GM12878 (cell line): Measurements from ENCODE around the gene ZBTB5. TPM values are rescaled to one million over a fixed set of nuclear protein-coding genes. Genes with fewer than 3 reads are reported as not detected.

Experiments used
- ATF7 ChIP-seq: fragments of 450-650 bp; IDR thresholded peaks from 2 replicates; pipeline ENCODE4 v1.6.1; 2016; ENCODE audit warnings: low read depth, mild to moderate bottlenecking
- BHLHE40 ChIP-seq, 2 experiments: fragments of 450-650 bp in 1 of 2; IDR thresholded peaks; 2 replicates each; pipeline ENCODE4 v1.6.1; 2011 to 2017; ENCODE audit warnings: low read depth in 2 of 2, borderline replicate concordance in 1 of 2, improper control_type of control experiment in 1 of 2, low read length in 1 of 2, mild to moderate bottlenecking in 1 of 2
- CHD2 ChIP-seq: IDR thresholded peaks from 2 replicates; pipeline ENCODE4 v1.6.1; 2011; ENCODE audit warnings: low read depth, low read length, improper control_type of control experiment, borderline replicate concordance
- CHD4 ChIP-seq: fragments of 200-600 bp; sonication (generic); IDR thresholded peaks from 2 replicates; pipeline ENCODE4 v1.6.1; 2016; ENCODE audit warnings: mild to moderate bottlenecking
- CTCF ChIP-seq, 3 experiments: IDR thresholded peaks in 2 of 3; conservative IDR thresholded peaks in 1 of 3; 2 replicates each; pipeline ENCODE4 v1.5.1; 2011; ENCODE audit warnings: low read depth in 3 of 3, low read length in 3 of 3, mild to moderate bottlenecking in 3 of 3, control low read depth in 2 of 3, moderate library complexity in 2 of 3, inconsistent platforms in 1 of 3, mixed read lengths in 1 of 3; ENCODE audit not compliant: control insufficient read depth in 2 of 3, insufficient read depth in 1 of 3; ENCODE audit errors: extremely low read depth in 1 of 3
- E4F1 ChIP-seq: fragments of 450-650 bp; IDR thresholded peaks from 2 replicates; pipeline ENCODE4 v1.6.1; 2018; ENCODE audit warnings: borderline replicate concordance, mild to moderate bottlenecking; ENCODE audit not compliant: partially characterized antibody
- EGR1 ChIP-seq, 2 experiments: IDR thresholded peaks; 1 replicate in 1 of 2; 2 replicates in 1 of 2; pipeline ENCODE4 v1.6.1; 2011 to 2012; ENCODE audit warnings: low read depth in 2 of 2, low read length in 2 of 2, borderline replicate concordance in 1 of 2, mild to moderate bottlenecking in 1 of 2, moderate library complexity in 1 of 2
- HCFC1 ChIP-seq: fragments of 150-350 bp; IDR thresholded peaks from 2 replicates; pipeline ENCODE4 v1.6.1; 2014; ENCODE audit warnings: low read length
- NFYB ChIP-seq: IDR thresholded peaks from 2 replicates; pipeline ENCODE4 v1.6.1; 2011; ENCODE audit warnings: low read depth, mild to moderate bottlenecking, low read length, improper control_type of control experiment, moderate library complexity; ENCODE audit not compliant: insufficient read depth
- NRF1 ChIP-seq: conservative IDR thresholded peaks from 2 replicates; pipeline ENCODE4 v1.6.1; 2011; ENCODE audit warnings: mild to moderate bottlenecking, low read depth, low read length, improper control_type of control experiment
- RFX5 ChIP-seq: IDR thresholded peaks from 2 replicates; pipeline ENCODE4 v1.6.1; 2011; ENCODE audit warnings: low read depth, low read length, improper control_type of control experiment
- TBL1XR1 ChIP-seq: IDR thresholded peaks from 2 replicates; pipeline ENCODE4 v1.6.1; 2012; ENCODE audit warnings: low read depth, low read length, improper control_type of control experiment
- TCF7 ChIP-seq: IDR thresholded peaks from 2 replicates; pipeline ENCODE4 v1.6.1; 2014; ENCODE audit warnings: antibody characterized with exemption, borderline replicate concordance
- ZNF217 ChIP-seq: fragments of 450-650 bp; IDR thresholded peaks from 2 replicates; pipeline ENCODE4 v1.6.1; 2017; ENCODE audit warnings: antibody characterized with exemption, mild to moderate bottlenecking
- polyA plus RNA-seq, 11 experiments: library from polyadenylated mRNA; depleted of rRNA in 4 of 11; unstranded in 6 of 11; stranded (reverse) in 5 of 11; fragments of >200 nt; fragmentation: Nextera tagmentation in 4 of 11; fragmentation: Illumina TruSeq in 1 of 11; extraction: Ambion mirVana in 4 of 11; extraction: Trizol in 1 of 11; gene quantifications; 1 replicate in 1 of 11; 2 replicates in 10 of 11; pipeline versions ENCODE4 v1.2.1 to v1.2.3, GENCODE V29; 2011 to 2016; ENCODE audit warnings: inconsistent platforms in 2 of 11, missing spikeins in 2 of 11, low read depth in 1 of 11
- total RNA-seq, 4 experiments: library from RNA; depleted of rRNA in 3 of 4; stranded (reverse); fragments of >200 nt in 3 of 4; fragmentation: Illumina TruSeq in 1 of 4; extraction: Trizol in 1 of 4; gene quantifications; 2 replicates each; pipeline versions ENCODE4 v1.2.1 to v1.2.3, GENCODE V29; 2013 to 2021
- TF ChIP-seq, protein P1 (sequence below): IDR thresholded peaks from 2 replicates; pipeline ENCODE4 v1.6.1; 2012; ENCODE audit warnings: low read length, inconsistent platforms
- TF ChIP-seq, protein P2 (sequence below): fragments of 450-650 bp; IDR thresholded peaks from 2 replicates; pipeline ENCODE4 v1.6.1; 2016; ENCODE audit warnings: mild to moderate bottlenecking
- TF ChIP-seq, protein P3 (sequence below): fragments of 450-650 bp; IDR thresholded peaks from 2 replicates; pipeline ENCODE4 v1.6.1; 2017; ENCODE audit warnings: mild to moderate bottlenecking, moderate library complexity

The ZBTB5 gene
- total and polyA plus RNA-seq, 10 of the 15 experiments (the other 5 are each of a cell fraction or from before 2014, with no cell fraction given): 1.4 to 32.5 (median 12.1) TPM

DNA sequence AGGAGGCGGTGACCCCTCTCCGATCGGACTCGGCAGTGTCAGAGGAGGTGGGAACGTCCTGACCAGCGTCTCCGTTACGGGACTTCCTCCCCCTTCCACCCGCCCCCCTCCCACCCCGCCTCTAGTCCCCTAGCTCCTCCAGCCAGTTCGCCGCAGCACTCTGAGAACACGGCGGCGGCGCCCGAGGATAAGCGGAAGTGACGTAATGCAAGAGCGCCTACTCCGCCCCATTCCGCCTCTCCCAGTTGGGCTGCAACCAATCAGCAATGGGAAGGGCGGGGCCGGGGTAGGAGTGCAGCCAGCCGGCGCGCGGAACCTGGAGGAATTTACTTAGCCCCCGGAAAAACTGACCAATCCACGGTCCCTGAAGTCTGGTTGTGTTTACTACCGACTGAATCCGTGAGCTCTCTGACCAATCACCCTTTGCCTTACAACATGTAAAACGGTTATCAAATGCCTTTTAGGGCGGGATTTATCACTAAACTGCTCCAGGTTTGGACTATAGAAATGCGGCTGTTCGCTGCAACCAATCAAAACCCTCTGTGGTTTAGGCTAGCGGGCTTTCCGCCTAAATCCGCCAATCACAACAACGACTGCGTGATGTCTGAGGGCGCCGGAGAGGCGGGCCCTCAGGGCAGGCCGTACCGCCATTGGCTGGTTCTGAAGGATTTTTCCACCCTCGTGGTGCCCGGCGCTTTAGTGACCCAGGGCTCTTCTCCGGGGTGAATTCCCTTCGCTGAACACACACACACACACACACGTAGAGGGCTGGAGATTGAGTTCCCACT lies at the start of gene ZBTB5 (continued):
- TF ChIP-seq EGR1 (IDR thresholded peaks at IDR 0.05; ENCODE audit: borderline replicate concordance in 1 of 2, low read depth in 2 of 2, low read length in 2 of 2) (0 out of 3 replicates have a peak, but pooled peaks of 1 of the 2 experiments have one; percentile 18), ATF7 (peak; percentile 99), CHD2 (peak; percentile 92; the same call in 1 of the 2 replicates), RFX5 (peak; percentile 82), HCFC1 (no peak; the same call in 1 of the 2 replicates), CHD4 (no peak), CTCF (IDR thresholded peaks at IDR 0.05 in 2 of 3, conservative IDR thresholded peaks at IDR 0.05 in 1 of 3; ENCODE audit: control insufficient read depth in 2 of 3, extremely low read depth in 1 of 3, insufficient read depth in 1 of 3, low read depth in 3 of 3, low read length in 3 of 3) (no peak), BHLHE40 (IDR thresholded peaks at IDR 0.05; ENCODE audit: borderline replicate concordance in 1 of 2, low read depth in 2 of 2, low read length in 1 of 2) (no peak; a peak in 1 of 4 replicates), TCF7 (no peak), NFYB (peak; percentile 99), TBL1XR1 (no peak; the same call in 1 of the 2 replicates), ZNF217 (no peak), NRF1 (no peak), E4F1 (peak; percentile 29)
- TF ChIP-seq, protein P1, sequence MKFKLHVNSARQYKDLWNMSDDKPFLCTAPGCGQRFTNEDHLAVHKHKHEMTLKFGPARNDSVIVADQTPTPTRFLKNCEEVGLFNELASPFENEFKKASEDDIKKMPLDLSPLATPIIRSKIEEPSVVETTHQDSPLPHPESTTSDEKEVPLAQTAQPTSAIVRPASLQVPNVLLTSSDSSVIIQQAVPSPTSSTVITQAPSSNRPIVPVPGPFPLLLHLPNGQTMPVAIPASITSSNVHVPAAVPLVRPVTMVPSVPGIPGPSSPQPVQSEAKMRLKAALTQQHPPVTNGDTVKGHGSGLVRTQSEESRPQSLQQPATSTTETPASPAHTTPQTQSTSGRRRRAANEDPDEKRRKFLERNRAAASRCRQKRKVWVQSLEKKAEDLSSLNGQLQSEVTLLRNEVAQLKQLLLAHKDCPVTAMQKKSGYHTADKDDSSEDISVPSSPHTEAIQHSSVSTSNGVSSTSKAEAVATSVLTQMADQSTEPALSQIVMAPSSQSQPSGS: no peak
- TF ChIP-seq, protein P2, sequence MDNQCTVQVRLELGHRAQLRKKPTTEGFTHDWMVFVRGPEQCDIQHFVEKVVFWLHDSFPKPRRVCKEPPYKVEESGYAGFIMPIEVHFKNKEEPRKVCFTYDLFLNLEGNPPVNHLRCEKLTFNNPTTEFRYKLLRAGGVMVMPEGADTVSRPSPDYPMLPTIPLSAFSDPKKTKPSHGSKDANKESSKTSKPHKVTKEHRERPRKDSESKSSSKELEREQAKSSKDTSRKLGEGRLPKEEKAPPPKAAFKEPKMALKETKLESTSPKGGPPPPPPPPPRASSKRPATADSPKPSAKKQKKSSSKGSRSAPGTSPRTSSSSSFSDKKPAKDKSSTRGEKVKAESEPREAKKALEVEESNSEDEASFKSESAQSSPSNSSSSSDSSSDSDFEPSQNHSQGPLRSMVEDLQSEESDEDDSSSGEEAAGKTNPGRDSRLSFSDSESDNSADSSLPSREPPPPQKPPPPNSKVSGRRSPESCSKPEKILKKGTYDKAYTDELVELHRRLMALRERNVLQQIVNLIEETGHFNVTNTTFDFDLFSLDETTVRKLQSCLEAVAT: 0 out of 2 replicates have a peak, but pooled peaks have one; percentile 75
- TF ChIP-seq, protein P3, sequence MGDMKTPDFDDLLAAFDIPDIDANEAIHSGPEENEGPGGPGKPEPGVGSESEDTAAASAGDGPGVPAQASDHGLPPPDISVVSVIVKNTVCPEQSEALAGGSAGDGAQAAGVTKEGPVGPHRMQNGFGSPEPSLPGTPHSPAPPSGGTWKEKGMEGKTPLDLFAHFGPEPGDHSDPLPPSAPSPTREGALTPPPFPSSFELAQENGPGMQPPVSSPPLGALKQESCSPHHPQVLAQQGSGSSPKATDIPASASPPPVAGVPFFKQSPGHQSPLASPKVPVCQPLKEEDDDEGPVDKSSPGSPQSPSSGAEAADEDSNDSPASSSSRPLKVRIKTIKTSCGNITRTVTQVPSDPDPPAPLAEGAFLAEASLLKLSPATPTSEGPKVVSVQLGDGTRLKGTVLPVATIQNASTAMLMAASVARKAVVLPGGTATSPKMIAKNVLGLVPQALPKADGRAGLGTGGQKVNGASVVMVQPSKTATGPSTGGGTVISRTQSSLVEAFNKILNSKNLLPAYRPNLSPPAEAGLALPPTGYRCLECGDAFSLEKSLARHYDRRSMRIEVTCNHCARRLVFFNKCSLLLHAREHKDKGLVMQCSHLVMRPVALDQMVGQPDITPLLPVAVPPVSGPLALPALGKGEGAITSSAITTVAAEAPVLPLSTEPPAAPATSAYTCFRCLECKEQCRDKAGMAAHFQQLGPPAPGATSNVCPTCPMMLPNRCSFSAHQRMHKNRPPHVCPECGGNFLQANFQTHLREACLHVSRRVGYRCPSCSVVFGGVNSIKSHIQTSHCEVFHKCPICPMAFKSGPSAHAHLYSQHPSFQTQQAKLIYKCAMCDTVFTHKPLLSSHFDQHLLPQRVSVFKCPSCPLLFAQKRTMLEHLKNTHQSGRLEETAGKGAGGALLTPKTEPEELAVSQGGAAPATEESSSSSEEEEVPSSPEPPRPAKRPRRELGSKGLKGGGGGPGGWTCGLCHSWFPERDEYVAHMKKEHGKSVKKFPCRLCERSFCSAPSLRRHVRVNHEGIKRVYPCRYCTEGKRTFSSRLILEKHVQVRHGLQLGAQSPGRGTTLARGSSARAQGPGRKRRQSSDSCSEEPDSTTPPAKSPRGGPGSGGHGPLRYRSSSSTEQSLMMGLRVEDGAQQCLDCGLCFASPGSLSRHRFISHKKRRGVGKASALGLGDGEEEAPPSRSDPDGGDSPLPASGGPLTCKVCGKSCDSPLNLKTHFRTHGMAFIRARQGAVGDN: no peak
